Liver (tissue), 3 donors: Measurements from ENCODE around the gene DCK.

Experiments used
- EGR1 ChIP-seq, 2 donors: IDR thresholded peaks; 2 replicates each; pipeline ENCODE4 v1.6.1; 2016 to 2018; ENCODE audit warnings: antibody characterized with exemption in 2 of 2, low read depth in 2 of 2
- GABPA ChIP-seq, 2 donors: IDR thresholded peaks in 1 of 2; conservative IDR thresholded peaks in 1 of 2; 2 replicates each; pipeline ENCODE4 v1.6.1; 2016; ENCODE audit warnings: antibody characterized with exemption in 2 of 2, mild to moderate bottlenecking in 1 of 2, moderate library complexity in 1 of 2
- HNF4G ChIP-seq: IDR thresholded peaks from 2 replicates; pipeline ENCODE4 v1.6.1; 2016; ENCODE audit warnings: antibody characterized with exemption
- JUND ChIP-seq, 2 donors: IDR thresholded peaks; 2 replicates each; pipeline ENCODE4 v1.6.1; 2016; ENCODE audit warnings: antibody characterized with exemption in 2 of 2
- NR2F2 ChIP-seq: IDR thresholded peaks from 2 replicates; pipeline ENCODE4 v1.6.1; 2016; ENCODE audit warnings: antibody characterized with exemption
- RAD21 ChIP-seq, 2 donors: IDR thresholded peaks; 2 replicates each; pipeline ENCODE4 v1.6.1; 2016; ENCODE audit warnings: antibody characterized with exemption in 2 of 2, mild to moderate bottlenecking in 2 of 2
- SP1 ChIP-seq: IDR thresholded peaks from 2 replicates; pipeline ENCODE4 v1.6.1; 2018; ENCODE audit warnings: antibody characterized with exemption, mild to moderate bottlenecking
- YY1 ChIP-seq: IDR thresholded peaks from 2 replicates; pipeline ENCODE4 v1.6.1; 2016; ENCODE audit warnings: antibody characterized with exemption, mild to moderate bottlenecking
- TF ChIP-seq, protein P1 (sequence below): fragments of 150-350 bp; IDR thresholded peaks from 2 replicates; pipeline ENCODE4 v1.5.1; 2017; ENCODE audit warnings: improper control_type of control experiment, low read depth, low read length; ENCODE audit not compliant: missing input control
- TF ChIP-seq, protein P2 (sequence below): IDR thresholded peaks from 2 replicates; pipeline ENCODE4 v1.6.1; 2016; ENCODE audit warnings: antibody characterized with exemption
- TF ChIP-seq, protein P3 (sequence below): IDR thresholded peaks from 2 replicates; pipeline ENCODE4 v1.6.1; 2016; ENCODE audit warnings: antibody characterized with exemption, mild to moderate bottlenecking
- donor health status: healthy.
- donor health status: healthy.

DNA sequence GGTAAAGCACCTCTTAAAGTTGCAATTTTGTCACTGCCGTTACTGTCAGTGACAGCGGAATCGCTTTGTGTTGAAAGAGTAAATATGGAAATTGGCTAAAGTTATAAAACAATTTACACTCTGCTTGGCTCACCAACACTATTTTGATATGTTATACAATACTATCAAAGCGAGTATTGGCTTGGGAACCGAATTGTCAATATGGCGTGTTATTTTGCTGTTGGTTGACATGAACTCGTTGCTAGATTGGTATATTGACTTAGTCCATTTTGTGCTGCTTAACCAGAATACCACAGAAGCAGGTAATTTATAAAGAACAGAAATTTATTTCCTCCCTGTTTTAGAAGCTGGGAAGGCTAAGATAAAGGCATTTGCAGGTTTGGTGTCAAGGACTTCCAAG lies 58.6 kb downstream of the DCK start:
- TF ChIP-seq, protein P1, sequence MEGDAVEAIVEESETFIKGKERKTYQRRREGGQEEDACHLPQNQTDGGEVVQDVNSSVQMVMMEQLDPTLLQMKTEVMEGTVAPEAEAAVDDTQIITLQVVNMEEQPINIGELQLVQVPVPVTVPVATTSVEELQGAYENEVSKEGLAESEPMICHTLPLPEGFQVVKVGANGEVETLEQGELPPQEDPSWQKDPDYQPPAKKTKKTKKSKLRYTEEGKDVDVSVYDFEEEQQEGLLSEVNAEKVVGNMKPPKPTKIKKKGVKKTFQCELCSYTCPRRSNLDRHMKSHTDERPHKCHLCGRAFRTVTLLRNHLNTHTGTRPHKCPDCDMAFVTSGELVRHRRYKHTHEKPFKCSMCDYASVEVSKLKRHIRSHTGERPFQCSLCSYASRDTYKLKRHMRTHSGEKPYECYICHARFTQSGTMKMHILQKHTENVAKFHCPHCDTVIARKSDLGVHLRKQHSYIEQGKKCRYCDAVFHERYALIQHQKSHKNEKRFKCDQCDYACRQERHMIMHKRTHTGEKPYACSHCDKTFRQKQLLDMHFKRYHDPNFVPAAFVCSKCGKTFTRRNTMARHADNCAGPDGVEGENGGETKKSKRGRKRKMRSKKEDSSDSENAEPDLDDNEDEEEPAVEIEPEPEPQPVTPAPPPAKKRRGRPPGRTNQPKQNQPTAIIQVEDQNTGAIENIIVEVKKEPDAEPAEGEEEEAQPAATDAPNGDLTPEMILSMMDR, result no peak
- TF ChIP-seq EGR1 (IDR thresholded peaks at IDR 0.05; ENCODE audit: low read depth in 2 of 2) (no peak), HNF4G (no peak), YY1 (no peak), NR2F2 (no peak), SP1 (no peak), RAD21 (IDR thresholded peaks at IDR 0.05) (no peak), GABPA (IDR thresholded peaks at IDR 0.05 in 1 of 2, conservative IDR thresholded peaks at IDR 0.05 in 1 of 2) (no peak), JUND (IDR thresholded peaks at IDR 0.05) (no peak)
- TF ChIP-seq, protein P2, sequence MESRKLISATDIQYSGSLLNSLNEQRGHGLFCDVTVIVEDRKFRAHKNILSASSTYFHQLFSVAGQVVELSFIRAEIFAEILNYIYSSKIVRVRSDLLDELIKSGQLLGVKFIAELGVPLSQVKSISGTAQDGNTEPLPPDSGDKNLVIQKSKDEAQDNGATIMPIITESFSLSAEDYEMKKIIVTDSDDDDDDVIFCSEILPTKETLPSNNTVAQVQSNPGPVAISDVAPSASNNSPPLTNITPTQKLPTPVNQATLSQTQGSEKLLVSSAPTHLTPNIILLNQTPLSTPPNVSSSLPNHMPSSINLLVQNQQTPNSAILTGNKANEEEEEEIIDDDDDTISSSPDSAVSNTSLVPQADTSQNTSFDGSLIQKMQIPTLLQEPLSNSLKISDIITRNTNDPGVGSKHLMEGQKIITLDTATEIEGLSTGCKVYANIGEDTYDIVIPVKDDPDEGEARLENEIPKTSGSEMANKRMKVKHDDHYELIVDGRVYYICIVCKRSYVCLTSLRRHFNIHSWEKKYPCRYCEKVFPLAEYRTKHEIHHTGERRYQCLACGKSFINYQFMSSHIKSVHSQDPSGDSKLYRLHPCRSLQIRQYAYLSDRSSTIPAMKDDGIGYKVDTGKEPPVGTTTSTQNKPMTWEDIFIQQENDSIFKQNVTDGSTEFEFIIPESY, result no peak
- TF ChIP-seq, protein P3, sequence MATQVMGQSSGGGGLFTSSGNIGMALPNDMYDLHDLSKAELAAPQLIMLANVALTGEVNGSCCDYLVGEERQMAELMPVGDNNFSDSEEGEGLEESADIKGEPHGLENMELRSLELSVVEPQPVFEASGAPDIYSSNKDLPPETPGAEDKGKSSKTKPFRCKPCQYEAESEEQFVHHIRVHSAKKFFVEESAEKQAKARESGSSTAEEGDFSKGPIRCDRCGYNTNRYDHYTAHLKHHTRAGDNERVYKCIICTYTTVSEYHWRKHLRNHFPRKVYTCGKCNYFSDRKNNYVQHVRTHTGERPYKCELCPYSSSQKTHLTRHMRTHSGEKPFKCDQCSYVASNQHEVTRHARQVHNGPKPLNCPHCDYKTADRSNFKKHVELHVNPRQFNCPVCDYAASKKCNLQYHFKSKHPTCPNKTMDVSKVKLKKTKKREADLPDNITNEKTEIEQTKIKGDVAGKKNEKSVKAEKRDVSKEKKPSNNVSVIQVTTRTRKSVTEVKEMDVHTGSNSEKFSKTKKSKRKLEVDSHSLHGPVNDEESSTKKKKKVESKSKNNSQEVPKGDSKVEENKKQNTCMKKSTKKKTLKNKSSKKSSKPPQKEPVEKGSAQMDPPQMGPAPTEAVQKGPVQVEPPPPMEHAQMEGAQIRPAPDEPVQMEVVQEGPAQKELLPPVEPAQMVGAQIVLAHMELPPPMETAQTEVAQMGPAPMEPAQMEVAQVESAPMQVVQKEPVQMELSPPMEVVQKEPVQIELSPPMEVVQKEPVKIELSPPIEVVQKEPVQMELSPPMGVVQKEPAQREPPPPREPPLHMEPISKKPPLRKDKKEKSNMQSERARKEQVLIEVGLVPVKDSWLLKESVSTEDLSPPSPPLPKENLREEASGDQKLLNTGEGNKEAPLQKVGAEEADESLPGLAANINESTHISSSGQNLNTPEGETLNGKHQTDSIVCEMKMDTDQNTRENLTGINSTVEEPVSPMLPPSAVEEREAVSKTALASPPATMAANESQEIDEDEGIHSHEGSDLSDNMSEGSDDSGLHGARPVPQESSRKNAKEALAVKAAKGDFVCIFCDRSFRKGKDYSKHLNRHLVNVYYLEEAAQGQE, result no peak
